Ovary (tissue), 3 donors: Measurements from ENCODE around the gene C2orf92.

Experiments used
- CTCF ChIP-seq, 3 donors: fragments of 450-650 bp in 2 of 3; fragments of 200-600 bp in 1 of 3; IDR thresholded peaks; one replicate each; pipeline versions ENCODE4 v1.5.1 to v1.8.0; 2016 to 2022; ENCODE audit warnings: antibody characterized with exemption in 3 of 3, mild to moderate bottlenecking in 1 of 3
- POLR2A ChIP-seq: fragments of 450-650 bp; IDR thresholded peaks from one replicate; pipeline ENCODE4 v1.6.1; 2017; ENCODE audit warnings: antibody characterized with exemption, mild to moderate bottlenecking, moderate library complexity
- donor health status: DM: no; HTN: no; CAD: no.

- TF ChIP-seq POLR2A (no peak), CTCF (IDR thresholded peaks at IDR 0.05) (no peak)
These were observed 64.8 kb downstream of the C2orf92 start for GRCh38 chr2:97734061-97735051.
